K562 (cell line): ENCODE measurements around the gene NCOA1. TPM values are rescaled to one million over a fixed set of nuclear protein-coding genes. Genes with fewer than 3 reads are reported as not detected.
"Not testable (repeated sequence)": the region's sequence is repeated elsewhere in the genome, so short reads cannot be mapped to it uniquely, and the experiment has no call there.

Experiments
- ATAC-seq: fragments of 200-7000 bp; cut with Tn5 transposase; 3 replicates; pipeline ENCODE4 v1.9.1; 2020; ENCODE audit warnings: moderate library complexity
- BruUV-seq: library from RNA; stranded (reverse); fragments of 400-500 nt; replicated peaks from 2 replicates; lab custom pipeline; 2021; lab: Mats Ljungman, UMichigan
- CTCF ChIA-PET: fragments of 300-600 bp; formaldehyde crosslinking; extraction: SDS; loops from one replicate; lab custom pipeline; 2021; ENCODE audit warnings: low intra/inter-chr PET ratio; lab: Yijun Ruan, JAX
- POLR2A ChIA-PET: fragments of 300-600, 350-650 bp; sonication (Branson Sonifier 250); formaldehyde crosslinking; extraction: SDS; loops from one replicate; lab custom pipeline; 2021; ENCODE audit warnings: antibody characterized with exemption, inconsistent platforms; lab: Yijun Ruan, JAX
- DNase-seq, 4 experiments: peaks; one replicate each; pipeline versions ENCODE4 v3.0.0 to v3.0.0-alpha.2; 2011 to 2018; ENCODE audit warnings: low spot score in 3 of 4, mixed read lengths in 3 of 4; ENCODE audit errors: extremely low read depth in 1 of 4
- FAIRE-seq: peaks from 2 replicates; lab custom pipeline; 2011; peaks lifted over from hg19 to GRCh38; lab: Jason Lieb, UNC
- H2AFZ ChIP-seq: 2 replicates; pipeline ENCODE4 v1.6.0; 2011; ENCODE audit warnings: low read depth, low read length, control low read depth, inconsistent platforms
- H3K27ac ChIP-seq: fragments of 200-600 bp; 3 replicates; pipeline ENCODE4 v1.8.0; 2011; ENCODE audit warnings: low read depth, mild to moderate bottlenecking, control low read depth, inconsistent platforms, low read length, moderate library complexity, mixed read lengths; ENCODE audit errors: extremely low read depth
- H3K27me3 ChIP-seq, 2 experiments: fragments of 300-600 bp in 1 of 2; 2 replicates in 1 of 2; 3 replicates in 1 of 2; pipeline versions ENCODE4 v1.6.0 to v1.8.0; 2011; ENCODE audit warnings: inconsistent platforms in 2 of 2, low read length in 2 of 2, mild to moderate bottlenecking in 1 of 2, mixed read lengths in 1 of 2, moderate library complexity in 1 of 2; ENCODE audit not compliant: control insufficient read depth in 2 of 2, insufficient read depth in 2 of 2
- H3K36me3 ChIP-seq: fragments of 300-600 bp; 3 replicates; pipeline ENCODE4 v1.8.0; 2011; ENCODE audit warnings: mild to moderate bottlenecking, low read length, inconsistent platforms; ENCODE audit not compliant: control insufficient read depth, insufficient read depth
- H3K4me1 ChIP-seq, 2 experiments: fragments of 200-600 bp in 1 of 2; replicated peaks in 1 of 2; 2 replicates in 1 of 2; 3 replicates in 1 of 2; pipeline versions ENCODE4 v1.5.1 to v1.8.0; 2011; ENCODE audit warnings: inconsistent platforms in 2 of 2, low read length in 2 of 2, mild to moderate bottlenecking in 1 of 2, mixed read lengths in 1 of 2, moderate library complexity in 1 of 2; ENCODE audit not compliant: control insufficient read depth in 2 of 2, insufficient read depth in 2 of 2
- H3K4me2 ChIP-seq: 2 replicates; pipeline ENCODE4 v1.6.1; 2011; ENCODE audit warnings: low read length, control low read depth, inconsistent platforms, mixed read lengths; ENCODE audit not compliant: insufficient read depth
- H3K4me3 ChIP-seq: fragments of 200-600 bp; sonication (generic), shearing (Covaris generic); 2 replicates; pipeline ENCODE4 v1.5.1; 2016; ENCODE audit warnings: control low read depth, inconsistent platforms
- H3K79me2 ChIP-seq: fragments of 200-600 bp; 3 replicates; pipeline ENCODE4 v1.8.0; 2011; ENCODE audit warnings: low read length, inconsistent platforms; ENCODE audit not compliant: control insufficient read depth, insufficient read depth
- H3K9ac ChIP-seq, 2 experiments: 2 replicates each; pipeline versions ENCODE4 v1.6.0 to v1.6.1; 2011; ENCODE audit warnings: low read depth in 2 of 2, low read length in 2 of 2, control low read depth in 1 of 2, inconsistent platforms in 1 of 2, mild to moderate bottlenecking in 1 of 2, mixed read lengths in 1 of 2; ENCODE audit not compliant: insufficient read depth in 1 of 2
- H3K9me1 ChIP-seq: one replicate; pipeline ENCODE4 v1.6.0; 2011; ENCODE audit warnings: inconsistent platforms, mild to moderate bottlenecking, low read length, moderate library complexity; ENCODE audit not compliant: control insufficient read depth, insufficient read depth
- H3K9me3 ChIP-seq: replicated peaks from 2 replicates; pipeline ENCODE4 v1.5.1; 2011; ENCODE audit warnings: low read depth, low read length, inconsistent platforms; ENCODE audit not compliant: control insufficient read depth, insufficient read depth
- H4K20me1 ChIP-seq: replicated peaks from 2 replicates; pipeline ENCODE4 v1.6.1; 2011; ENCODE audit warnings: low read length, inconsistent platforms, mixed read lengths; ENCODE audit not compliant: control insufficient read depth, insufficient read depth
- BRD9 ChIP-seq: fragments of 450-650 bp; IDR thresholded peaks from 2 replicates; pipeline ENCODE4 v1.6.1; 2018; ENCODE audit warnings: low read depth; ENCODE audit not compliant: partially characterized antibody
- CBX1 ChIP-seq: sonication (generic); IDR thresholded peaks from 2 replicates; pipeline ENCODE4 v1.6.1; 2016; ENCODE audit warnings: antibody characterized with exemption, low read depth, mild to moderate bottlenecking
- HNRNPLL ChIP-seq: fragments of 200-400 bp; formaldehyde crosslinking; IDR thresholded peaks from 2 replicates; pipeline ENCODE4 v1.6.1; 2017; ENCODE audit warnings: low read length, low read depth, mild to moderate bottlenecking; ENCODE audit not compliant: poor library complexity, severe bottlenecking
- TCF7L2 ChIP-seq: fragments of 150-350 bp; IDR thresholded peaks from 2 replicates; pipeline ENCODE4 v1.6.1; 2016; ENCODE audit warnings: low read depth, mild to moderate bottlenecking, low read length, moderate library complexity
- ZBTB17 ChIP-seq: fragments of 450-650 bp; formaldehyde crosslinking; IDR thresholded peaks from 2 replicates; pipeline ENCODE4 v1.4.0; 2020; ENCODE audit warnings: mild to moderate bottlenecking
- WGBS: fragments of 100-300 bp; shearing (Covaris generic); methylation state at CpG from one replicate; pipeline ENCODE4 v1.1.6; 2016; ENCODE audit warnings: low coverage, mixed read lengths; ENCODE audit not compliant: insufficient coverage; ENCODE audit errors: missing lambda C conversion rate; 5-methylcytosine and 5-hydroxymethylcytosine counted together
- in situ Hi-C: fragments of 300-500 bp; cut with MboI; formaldehyde crosslinking; loops from 4 replicates; pipeline ENCODE4 v1.15.0; 2018; ENCODE audit warnings: inconsistent platforms, mixed read lengths
- intact Hi-C: fragments of 100-400 bp; cut with micrococcal nuclease; formaldehyde crosslinking; loops from 2 replicates; pipeline ENCODE4 v1.14.2; 2022
- polyA plus RNA-seq, 8 experiments: library from polyadenylated mRNA; depleted of rRNA in 4 of 8; stranded (reverse) in 5 of 8; unstranded in 3 of 8; fragments of >200 nt; fragmentation: Nextera tagmentation in 2 of 8; fragmentation: Illumina TruSeq in 1 of 8; extraction: Ambion mirVana in 2 of 8; extraction: Trizol in 1 of 8; gene quantifications; 2 replicates each; pipeline versions ENCODE4 v1.2.1 to v1.2.3, GENCODE V29; 2011 to 2014; ENCODE audit warnings: inconsistent platforms in 1 of 8, missing spikeins in 1 of 8
- total RNA-seq, 7 experiments: library from RNA; depleted of rRNA in 6 of 7; stranded (reverse); fragments of >200 nt in 6 of 7; fragmentation: Illumina TruSeq in 2 of 7; extraction: Trizol in 2 of 7; gene quantifications; 2 replicates each; pipeline versions ENCODE4 v1.2.1 to v1.2.3, GENCODE V29; 2011 to 2021; ENCODE audit warnings: low replicate concordance in 1 of 7
- TF ChIP-seq, protein P1 (sequence below): sonication (generic); formaldehyde crosslinking; IDR thresholded peaks from 2 replicates; pipeline ENCODE4 v1.8.0; 2022; ENCODE audit warnings: missing genetic modification reagents, mild to moderate bottlenecking, moderate library complexity, borderline replicate concordance

Gene NCOA1
- total and polyA plus RNA-seq, 9 of the 15 experiments (the other 6 are each of a cell fraction or from before 2014, with no cell fraction given) = 4.9 to 25.7 (median 17.0) TPM

DNA sequence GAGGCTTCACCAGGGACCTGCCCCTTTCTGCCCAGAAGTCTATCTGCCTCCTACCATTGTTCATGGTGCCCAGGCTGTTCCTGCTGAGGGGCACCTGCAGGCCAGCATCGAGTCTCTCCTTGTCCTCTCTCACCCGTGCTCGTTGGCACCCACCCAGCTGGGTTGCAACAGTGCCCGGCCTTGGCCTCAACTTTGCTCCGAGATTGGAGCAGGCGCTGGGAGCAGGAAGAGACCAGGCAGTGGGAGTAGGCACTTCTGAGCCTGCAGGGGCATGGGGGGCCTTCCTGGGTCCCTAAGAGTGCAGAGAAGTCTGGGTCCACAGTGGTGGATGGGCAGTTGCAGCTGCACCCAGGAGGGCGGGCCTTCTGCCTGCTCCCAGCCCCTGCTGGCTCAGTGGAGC is 75.6 kb downstream of the NCOA1 start:
- FAIRE-seq = no peak
- 82% methylated on average over 2 of the region's 7 CpGs for WGBS

DNA sequence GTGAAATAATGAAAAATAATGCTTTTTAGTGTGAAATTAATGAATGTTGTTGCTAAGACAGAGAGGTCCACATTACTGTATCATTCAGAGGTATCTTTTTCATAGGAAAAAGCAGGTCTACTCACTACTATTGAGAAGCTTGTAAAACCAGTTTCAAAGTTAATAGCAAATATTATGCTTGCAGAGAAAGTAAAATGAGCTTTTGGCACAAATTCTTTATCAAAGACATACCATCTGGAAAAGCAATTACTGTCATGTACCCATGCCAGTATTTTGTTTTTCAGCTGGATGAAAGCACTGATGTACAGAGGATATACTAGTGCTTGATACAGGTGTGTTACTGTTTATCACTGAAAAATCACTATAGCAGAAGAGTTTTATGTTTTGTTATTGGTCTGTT is 77.5 kb downstream of the NCOA1 start:
- in situ Hi-C loops = no loop called here
- H3K9me1 ChIP-seq = no peaks in the 10 kb centered on the region
- H3K27ac ChIP-seq = no peak overlapping the region
- DNase-seq (no peak), FAIRE-seq (no peak), ATAC-seq (no peak)
- BruUV-seq = no TSS peak
- no peak overlapping the region for H3K4me2 ChIP-seq
- ChIA-PET POLR2A (interaction anchor here (0.6 to 1.5 kb wide), 2 partner anchors 38 to 561 kb away, joined by 3 read pairs; no protein-coding TSS in a partner anchor), CTCF (interaction anchor here (0.6 kb wide), 2 partner anchors 40 to 428 kb away, joined by 3 read pairs; no protein-coding TSS in a partner anchor)
- TF ChIP-seq, protein P1, sequence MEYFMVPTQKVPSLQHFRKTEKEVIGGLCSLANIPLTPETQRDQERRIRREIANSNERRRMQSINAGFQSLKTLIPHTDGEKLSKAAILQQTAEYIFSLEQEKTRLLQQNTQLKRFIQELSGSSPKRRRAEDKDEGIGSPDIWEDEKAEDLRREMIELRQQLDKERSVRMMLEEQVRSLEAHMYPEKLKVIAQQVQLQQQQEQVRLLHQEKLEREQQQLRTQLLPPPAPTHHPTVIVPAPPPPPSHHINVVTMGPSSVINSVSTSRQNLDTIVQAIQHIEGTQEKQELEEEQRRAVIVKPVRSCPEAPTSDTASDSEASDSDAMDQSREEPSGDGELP (CRISPR knock-in tag) = no peak
- TF ChIP-seq TCF7L2 (no peak), ZBTB17 (no peak), BRD9 (no peak)
- no peak overlapping the region for H3K9ac ChIP-seq
- H3K9me3 ChIP-seq = peaks cover 9% of the 10 kb centered on the region
- H3K4me3 ChIP-seq = no peak overlapping the region
- peaks cover 3 to 7% of the 10 kb centered on the region in 2 experiments; a peak in 1 of 5 replicates for H3K4me1 ChIP-seq
- intact Hi-C loops = no loop called here
- H3K79me2 ChIP-seq = no peaks in the 10 kb centered on the region; the same call in 2 of the 3 replicates
- H3K36me3 ChIP-seq = peaks cover 23% of the 10 kb centered on the region
- no peak overlapping the region for H2AFZ ChIP-seq
- H4K20me1 ChIP-seq = no peaks in the 10 kb centered on the region
- no peaks in the 10 kb centered on the region for H3K27me3 ChIP-seq

More for the DNA sequence above, 75.6 kb downstream of the NCOA1 start:
- no peak overlapping the region for H3K9ac ChIP-seq
- H3K4me2 ChIP-seq = no peak overlapping the region
- no peaks in the 10 kb centered on the region; the same call in 2 of the 3 replicates for H3K79me2 ChIP-seq
- H3K4me3 ChIP-seq = no peak overlapping the region
- peaks cover 23% of the 10 kb centered on the region; the same call in 2 of the 3 replicates for H3K36me3 ChIP-seq
- no peak for DNase-seq
- no peak overlapping the region for H2AFZ ChIP-seq
- no TSS peak for BruUV-seq
- H3K9me3 ChIP-seq = peaks cover 9% of the 10 kb centered on the region
- in situ Hi-C loops = no loop called here
- H3K27me3 ChIP-seq = no peaks in the 10 kb centered on the region
- ATAC-seq = no peak
- TF ChIP-seq HNRNPLL = no peak
- 0 out of 2 replicates have a peak, but pooled peaks have one; percentile 3 for TF ChIP-seq CBX1
- no peak overlapping the region for H3K27ac ChIP-seq
- peaks cover 0 to 3% of the 10 kb centered on the region in 2 experiments; a peak in 1 of 5 replicates for H3K4me1 ChIP-seq
- no peaks in the 10 kb centered on the region for H4K20me1 ChIP-seq
- no peaks in the 10 kb centered on the region for H3K9me1 ChIP-seq
- ChIA-PET CTCF (no interaction called here), POLR2A (no interaction called here)
- intact Hi-C loops = no loop called here

DNA sequence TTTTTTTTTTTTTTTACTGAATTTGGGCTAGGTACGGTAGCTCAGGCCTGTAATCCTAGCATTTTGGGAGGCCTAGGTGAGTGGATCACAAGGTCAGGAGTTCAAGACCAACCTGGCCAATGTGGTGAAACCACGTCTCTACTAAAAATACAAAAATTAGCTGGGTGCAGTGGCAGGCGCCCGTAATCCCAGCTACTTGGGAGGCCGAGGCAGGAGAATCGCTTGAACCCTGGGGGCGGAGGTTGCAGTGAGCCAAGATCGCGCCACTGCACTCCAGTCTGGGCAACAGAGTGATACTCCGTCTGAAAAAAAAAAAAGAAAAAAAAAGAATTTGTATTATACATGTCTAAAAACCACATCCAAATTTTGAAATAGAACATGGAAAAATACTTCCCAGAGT is 78.5 kb downstream of the NCOA1 start:
- BruUV-seq, CTCF ChIA-PET: not testable (repeated sequence)

More for the DNA sequence above, 78.5 kb downstream of the NCOA1 start:
- H4K20me1 ChIP-seq, H3K4me2 ChIP-seq, H2AFZ ChIP-seq, H3K9me3 ChIP-seq, H3K79me2 ChIP-seq, H3K9ac ChIP-seq, ATAC-seq, in situ Hi-C loops, intact Hi-C loops, H3K27me3 ChIP-seq, DNase-seq, H3K27ac ChIP-seq, H3K4me3 ChIP-seq, FAIRE-seq, H3K9me1 ChIP-seq, H3K4me1 ChIP-seq: not testable (repeated sequence)
- WGBS = 95% methylated on average over 5 of the region's 10 CpGs
- H3K36me3 ChIP-seq = peaks cover 18% of the 10 kb centered on the region
- POLR2A ChIA-PET = interaction anchor here (1.2 kb wide), 1 partner anchor 10 kb away, joined by 4 read pairs; no protein-coding TSS in a partner anchor
